Suppressor macrophage treated with lipopolysaccharide for 4 hours (primary cell): ENCODE measurements around the gene KRR1.
A peak's percentile ranks its signal among the peaks of the same experiment; 100 is the strongest.
"Not testable (repeated sequence)": the region's sequence is repeated elsewhere in the genome, so short reads cannot be mapped to it uniquely, and the experiment has no call there.

Experiments
- DNase-seq: peaks from one replicate; pipeline ENCODE4 v3.0.0-alpha.2; 2020

Gene KRR1

DNA sequence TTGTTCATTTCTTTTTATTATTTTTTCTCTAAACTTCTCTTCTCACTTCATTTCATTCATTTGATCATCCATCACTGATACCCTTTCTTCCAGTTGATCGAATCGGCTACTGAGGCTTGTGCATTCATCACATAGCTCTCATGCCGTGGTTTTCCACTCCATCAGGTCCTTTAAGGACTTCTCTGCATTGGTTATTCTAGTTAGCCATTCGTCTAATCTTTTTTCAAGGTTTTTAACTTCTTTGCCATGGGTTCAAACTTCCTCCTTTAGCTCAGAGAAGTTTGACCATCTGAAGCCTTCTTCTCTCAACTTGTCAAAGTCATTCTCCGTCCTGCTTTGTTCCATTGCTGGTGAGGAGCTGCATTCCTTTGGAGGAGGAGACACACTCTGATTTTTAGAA lies 10.7 kb upstream of the KRR1 start:
- not testable (repeated sequence) for DNase-seq

DNA sequence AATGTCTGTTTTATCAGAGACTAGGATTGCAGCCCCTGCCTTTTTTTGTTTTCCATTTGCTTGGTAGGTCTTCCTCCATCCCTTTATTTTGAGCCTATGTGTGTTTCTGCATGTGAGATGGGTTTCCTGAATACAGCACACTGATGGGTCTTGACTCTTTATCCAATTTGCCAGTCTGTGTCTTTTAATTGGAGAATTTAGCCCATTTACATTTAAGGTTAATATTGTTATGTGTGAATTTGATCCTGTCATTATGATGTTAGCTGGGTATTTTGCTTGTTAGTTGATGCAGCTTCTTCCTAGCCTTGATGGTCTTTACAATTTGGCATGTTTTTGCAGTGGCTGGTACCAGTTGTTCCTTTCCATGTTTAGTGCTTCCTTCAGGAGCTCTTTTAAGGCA lies 9.8 kb upstream of the KRR1 start:
- not testable (repeated sequence) for DNase-seq

DNA sequence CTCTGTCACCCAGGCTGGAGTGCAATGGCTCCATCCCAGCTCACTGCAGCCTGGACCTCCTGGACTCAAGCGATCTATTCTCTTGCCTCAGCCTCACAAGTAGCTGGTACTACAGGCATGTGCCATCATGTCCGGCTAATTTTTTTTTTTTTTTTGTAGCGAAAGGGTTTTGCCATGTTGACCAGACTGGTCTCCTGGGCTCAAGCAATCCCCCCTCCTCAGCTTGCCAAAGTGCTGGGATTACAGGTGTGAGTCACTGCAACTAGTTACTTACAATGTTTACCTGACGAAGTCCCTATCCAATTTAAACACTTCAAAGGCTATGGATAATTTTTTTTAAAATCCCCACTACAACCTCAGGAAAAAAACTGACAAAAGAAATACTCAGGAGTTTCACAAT lies 1.8 kb downstream of the KRR1 start:
- no peak for DNase-seq

DNA sequence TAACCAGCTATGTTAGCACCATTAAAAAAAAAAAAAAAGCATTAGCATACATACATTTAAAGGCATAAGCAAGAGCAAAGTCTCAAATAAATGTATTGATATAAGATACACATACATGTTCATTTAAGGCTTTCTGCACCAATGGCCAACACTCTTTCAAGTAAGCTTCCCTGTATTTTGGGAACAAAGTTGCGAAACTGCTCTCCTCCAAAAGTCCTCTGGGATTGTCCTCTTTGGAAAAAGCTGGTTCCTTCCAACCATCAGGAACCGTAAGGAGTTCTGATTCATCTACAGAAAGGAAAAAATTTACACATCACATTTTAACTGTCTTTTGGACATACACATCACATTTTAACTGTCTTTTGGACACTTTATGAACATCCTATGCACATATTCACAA lies 3.2 kb downstream of the KRR1 start:
- DNase-seq, result no peak

DNA sequence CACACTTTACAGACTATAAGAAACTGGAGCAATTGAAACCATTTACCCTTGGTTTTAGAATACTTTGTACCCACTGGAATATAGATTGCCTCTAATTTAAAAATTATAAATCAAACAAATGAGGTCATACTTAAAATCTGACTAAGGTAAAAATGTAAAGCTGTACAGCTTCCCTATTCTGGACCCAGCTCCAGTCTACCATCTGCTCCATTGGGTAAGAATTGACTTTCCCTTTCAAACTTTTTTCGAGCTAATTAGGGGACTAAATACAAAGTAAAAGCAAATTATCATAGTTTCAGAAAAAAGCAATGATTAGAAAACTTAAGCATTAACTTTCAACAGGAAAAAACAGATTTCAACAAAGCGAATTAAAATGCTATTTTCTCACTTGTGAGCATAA lies 4.3 kb downstream of the KRR1 start:
- DNase-seq, result no peak

DNA sequence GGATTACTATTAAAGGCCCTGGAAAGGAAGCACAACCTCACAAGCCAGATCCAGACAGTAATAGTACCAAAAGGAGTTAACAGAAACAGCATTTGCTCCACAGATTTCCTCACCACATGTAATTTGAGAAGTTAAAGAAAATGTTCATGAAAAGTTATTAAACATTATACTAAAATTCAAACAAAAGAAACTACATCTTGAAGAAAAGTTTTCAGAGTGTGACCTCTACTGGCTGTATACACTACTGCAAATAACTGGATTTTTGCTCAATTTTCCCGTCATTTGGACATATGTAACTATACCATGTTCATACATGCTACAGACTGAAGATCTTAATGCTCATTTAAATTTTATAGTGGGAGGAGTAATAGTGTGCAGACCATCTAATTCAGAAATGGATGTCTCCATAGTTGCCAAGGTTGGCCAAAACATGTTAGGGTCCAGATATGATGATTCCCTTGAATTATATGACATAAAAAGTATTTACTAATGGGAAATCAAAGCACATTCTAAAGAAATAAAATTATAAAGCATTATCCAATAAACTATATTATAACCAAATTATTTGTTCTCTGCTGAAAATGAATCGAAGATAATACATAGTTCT lies 5.6 kb downstream of the KRR1 start:
- DNase-seq, result peak; percentile 53

DNA sequence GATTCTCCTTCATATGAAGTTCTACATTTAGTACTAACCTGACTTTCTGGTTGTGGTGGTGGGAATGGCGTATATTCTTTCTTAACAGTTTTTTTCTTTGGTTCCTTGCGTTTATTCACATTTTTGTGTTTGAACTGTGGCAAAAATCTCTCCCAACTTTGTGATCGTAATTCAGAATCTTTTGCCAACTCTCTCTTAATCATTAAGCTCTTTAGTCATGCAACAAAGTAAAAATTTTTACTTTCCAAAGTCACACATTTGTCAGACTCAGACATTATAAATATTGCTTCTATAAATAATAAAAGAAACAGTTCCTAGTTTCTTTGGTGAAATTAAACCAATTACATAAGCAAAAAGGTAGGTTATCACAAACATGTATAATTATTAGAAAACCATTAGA lies 7.5 kb downstream of the KRR1 start:
- DNase-seq, result no peak

DNA sequence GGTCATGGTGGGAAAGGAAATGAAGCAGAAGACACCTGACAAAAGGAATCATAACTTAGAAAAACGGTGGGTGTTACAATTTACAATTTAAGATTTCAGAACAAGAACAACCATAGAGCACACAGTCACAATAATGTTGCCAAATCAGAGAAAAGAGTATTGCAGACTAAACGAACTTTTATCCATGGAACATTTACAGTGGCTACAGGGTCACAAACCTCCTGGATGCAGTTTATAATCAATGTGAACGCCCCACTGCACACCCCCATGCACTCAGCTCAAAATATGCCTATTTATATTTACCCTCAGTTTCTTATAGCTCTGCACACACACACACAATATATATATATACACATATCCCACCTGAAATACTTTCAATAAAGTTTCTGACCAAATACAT lies 8.0 kb downstream of the KRR1 start:
- DNase-seq, result no peak

DNA sequence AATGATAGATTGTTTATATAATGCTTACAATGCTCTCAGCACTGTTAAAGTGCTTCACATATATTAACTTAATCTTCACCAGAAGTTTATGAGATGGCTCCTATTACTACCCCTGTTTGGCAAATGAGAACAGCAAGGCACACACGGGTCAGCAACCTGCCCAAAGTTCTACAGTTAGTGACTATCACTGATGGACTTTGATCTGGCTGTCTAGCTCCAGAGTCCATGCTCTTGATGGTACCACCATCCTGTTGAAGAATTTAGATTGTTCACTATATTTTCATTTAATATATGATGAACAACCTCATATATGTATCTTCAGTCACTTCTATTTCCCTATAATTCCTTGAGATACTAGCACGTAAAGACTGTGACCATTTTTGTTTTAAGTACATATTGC lies 20.2 kb downstream of the KRR1 start:
- DNase-seq, result no peak

DNA sequence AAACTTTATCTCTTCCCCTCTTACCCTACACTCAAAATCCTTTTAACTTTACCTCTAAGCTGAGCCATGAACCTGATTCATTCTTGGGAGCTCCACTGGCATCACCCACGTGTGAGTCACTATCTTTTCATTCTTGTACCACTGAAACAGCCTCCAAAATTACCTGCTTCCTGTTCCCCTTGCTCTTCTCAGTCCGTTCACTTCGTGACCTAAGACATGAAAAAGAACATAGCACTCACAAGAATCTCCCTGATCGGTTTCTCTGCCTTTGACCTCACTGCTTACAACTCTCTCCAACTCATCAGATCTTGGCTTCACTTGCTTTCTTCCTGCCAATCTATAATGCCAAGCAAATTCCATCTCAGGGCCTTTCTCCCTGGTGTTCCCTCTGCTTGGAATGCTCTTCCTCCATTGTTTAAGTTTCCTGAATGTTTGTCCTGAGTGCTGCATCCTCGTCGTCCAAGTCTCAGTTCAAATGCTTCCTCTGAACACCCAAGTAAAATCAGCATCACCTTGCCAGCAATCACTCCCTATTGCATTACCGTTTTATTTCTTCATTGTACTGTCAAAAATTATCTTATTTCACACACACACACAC lies 21.7 kb downstream of the KRR1 start:
- DNase-seq, result no peak

DNA sequence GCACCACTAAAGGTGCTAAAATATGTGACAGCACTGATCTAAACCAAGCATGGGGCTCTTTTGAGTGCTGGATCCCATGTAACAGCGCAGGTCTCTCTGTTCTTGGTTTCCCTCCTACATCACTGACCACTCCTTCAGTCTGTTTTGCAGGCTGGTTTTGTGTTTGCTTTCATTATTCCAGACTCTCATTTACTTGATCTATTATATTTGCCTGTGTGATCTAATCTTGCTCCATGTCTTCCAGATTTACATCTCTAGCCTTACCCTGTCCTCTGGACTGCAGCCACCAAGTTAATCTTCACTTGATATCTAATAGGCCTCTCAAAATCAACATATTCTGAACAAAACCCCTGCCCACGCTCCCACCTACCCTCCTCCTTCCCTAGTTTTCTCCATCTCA lies 22.2 kb downstream of the KRR1 start:
- DNase-seq, result no peak

DNA sequence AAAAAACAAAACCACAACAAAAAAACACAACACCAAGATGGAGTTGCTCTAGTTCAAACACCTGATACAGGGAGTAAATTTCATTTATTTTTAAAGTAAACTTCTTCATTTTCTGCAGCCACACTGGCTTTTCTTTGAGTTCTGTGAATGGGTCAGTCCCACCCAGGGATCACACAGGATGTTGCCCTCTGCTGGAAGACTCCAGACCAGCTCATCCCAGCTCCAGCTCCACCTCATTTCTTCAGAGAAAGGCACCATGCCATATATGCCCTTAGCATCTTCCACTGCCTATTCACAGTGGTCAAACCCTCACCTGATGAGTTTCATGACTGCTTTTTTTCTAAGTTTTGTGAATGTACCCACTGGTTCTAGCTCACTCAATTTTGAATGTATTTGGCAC lies 22.9 kb downstream of the KRR1 start:
- DNase-seq, result peak; percentile 64

DNA sequence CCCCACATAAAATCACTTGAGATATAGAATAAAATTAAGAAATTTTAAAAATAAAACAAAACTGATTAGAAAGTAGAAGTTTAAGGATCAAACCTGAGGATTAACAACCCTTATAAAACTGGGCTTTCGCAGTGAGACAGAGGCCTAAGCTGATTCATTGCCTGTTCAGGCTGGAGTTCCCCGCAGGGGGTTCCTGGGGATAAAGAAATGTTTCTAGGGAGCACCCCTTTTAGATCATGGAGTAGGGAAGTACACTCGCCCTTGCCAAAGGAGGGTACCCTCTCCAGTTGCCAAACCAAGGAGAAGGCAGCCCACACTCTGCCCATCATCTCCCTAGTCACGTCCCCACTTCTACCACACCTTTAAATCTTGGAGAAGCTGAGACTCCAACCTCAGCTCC lies 24.1 kb downstream of the KRR1 start:
- no peak for DNase-seq

DNA sequence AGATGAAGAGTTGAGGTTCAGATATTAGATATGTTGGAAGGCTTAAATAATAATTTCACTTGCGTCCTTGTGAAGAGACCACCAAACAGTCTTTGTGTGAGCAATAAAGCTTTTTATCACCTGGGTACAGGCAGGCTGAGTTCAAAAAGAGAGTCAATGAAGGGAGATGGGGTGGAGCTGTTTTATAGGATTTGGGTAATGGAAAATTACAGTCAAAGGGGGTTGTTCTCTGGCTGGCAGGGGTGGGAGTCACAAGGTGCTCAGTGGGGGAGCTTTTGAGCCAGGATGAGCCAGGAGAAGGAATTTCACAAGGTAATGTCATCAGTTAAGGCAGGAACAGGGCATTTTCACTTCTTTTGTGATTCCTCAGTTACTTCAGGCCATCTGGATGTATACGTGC lies 27.0 kb downstream of the KRR1 start:
- not testable (repeated sequence) for DNase-seq

DNA sequence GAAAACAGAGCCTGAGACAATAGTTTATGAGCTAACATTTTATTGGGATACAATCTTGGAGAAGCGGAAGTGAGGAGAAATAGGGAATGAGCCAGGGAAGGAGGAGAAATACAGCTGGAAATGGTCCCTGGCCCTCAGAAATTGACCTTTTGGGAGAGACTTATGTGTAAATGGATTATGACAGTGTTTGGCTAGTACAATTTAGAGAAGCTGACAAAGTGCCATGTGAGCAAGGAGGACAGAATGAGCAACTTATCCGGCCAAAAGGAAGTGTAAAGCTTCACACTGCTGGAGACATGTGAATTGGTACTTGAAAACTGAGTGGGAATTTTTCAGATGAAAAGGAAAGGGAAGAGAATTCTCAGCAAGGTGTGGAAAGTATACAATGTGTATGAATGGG lies 28.0 kb downstream of the KRR1 start:
- DNase-seq, result peak; percentile 69

DNA sequence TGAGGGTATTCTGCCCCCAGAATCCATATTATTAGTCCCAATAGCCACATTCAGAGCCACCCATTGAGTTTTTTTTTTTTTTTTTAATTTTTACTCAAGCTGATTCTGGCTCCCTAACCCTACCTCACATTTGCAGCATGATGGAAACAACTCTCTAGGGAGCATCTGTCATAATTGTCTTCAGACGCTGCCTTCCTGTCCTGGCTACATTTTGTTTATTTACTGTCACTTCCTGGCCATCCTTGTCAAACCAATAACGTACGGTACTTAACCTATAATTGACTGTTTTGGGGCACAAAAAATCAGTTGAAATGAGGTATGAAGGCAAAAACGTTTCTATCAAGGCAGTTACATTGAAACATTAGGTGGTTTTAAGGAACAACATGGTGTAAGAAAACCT lies 28.8 kb downstream of the KRR1 start:
- no peak for DNase-seq

DNA sequence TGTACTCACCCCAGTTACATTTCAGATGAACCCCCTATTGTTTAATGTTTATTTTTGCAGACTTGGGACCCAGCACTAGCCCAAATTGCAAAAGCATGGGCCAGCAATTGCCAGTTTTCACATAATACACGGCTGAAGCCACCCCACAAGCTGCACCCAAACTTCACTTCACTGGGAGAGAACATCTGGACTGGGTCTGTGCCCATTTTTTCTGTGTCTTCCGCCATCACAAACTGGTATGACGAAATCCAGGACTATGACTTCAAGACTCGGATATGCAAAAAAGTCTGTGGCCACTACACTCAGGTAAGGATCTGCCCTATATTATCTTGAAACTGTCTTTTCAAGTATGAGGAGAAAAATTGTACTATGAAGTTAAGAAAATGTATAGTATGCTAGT lies 29.6 kb downstream of the KRR1 start:
- peak; percentile 51 for DNase-seq

DNA sequence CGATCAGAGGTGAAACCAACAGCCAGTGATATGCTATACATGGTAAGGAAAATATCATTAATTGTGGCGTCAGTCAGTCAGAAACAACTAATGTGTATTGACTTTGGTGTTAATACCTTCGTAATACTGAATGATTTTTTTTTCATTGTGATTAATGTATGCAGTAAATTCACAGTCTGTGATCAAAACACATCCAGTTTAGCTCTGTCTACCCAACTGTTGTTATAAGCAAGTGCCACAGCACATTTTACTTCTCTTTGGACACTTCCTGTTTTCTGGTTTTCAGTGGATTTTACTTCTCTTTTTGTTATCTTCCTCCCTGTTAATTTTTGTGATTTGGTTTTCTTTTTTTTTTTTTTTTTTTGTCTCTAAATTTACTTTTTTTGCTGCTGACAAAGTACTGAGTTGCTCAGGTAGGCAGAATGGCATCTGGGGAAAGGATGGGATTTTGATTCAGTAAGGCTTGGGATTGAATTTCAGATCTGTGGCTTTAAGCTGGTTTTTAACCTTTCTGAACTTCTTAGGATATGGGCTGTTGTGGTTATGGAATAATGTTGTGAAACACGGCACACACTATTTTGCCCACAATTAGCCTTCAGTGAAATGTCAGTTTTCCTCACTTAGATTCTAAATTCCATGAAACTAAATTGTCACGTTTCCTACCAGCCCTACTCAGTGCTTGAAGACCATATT lies 30.2 kb downstream of the KRR1 start:
- peak; percentile 61 for DNase-seq

DNA sequence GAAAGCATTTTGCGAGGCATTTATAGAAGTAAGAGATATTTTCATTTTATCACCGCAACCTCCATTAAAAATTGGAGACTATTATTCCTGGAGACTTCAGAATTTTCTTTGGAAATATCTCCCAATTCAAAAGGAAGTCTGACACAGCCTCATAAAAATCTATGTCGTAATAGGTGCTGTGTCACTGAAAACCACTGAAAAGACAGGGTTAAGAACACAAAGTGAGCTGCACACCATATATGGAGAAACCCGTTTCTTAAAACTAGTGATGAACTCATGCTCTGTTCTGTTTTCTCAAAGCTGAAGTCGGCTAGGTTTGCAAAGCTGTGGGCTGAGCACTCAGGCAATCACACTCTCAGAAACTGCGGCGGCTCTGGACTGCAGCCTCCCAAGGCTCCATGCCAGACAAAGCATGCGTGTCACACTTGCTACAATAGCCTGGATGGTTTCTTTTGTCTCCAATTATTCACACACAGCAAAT lies 30.9 kb downstream of the KRR1 start, which contains the start of gene GLIPR1:
Gene GLIPR1 (plus strand): TSS at position 287 of the 481 bp plus-strand sequence. CDS start 126 bp downstream, at position 413.
- DNase-seq, result peak; percentile 93

DNA sequence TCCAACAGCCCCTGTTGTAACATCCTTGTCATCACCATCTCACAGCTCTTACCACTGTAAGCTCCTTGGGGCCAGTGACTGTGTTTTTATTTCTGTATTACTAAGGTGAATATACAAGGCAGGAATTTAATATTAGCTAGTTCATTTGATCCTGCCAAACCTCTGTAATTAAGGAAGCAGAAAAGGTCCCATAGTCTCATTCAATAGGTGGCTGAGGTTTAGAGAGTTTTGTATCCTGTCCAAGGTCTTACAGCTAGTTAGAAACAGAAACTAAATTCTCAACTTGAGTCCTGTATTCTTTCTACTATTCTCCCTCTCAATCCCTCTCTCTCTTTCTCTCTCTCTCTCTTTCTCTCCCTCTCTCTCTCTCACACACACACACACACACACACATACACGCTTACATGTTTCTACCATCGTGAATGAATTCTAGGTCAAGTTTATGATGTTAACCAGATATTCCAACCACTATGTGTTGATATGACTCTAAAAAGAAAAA lies 31.4 kb downstream of the KRR1 start:
- peak; percentile 40 for DNase-seq

DNA sequence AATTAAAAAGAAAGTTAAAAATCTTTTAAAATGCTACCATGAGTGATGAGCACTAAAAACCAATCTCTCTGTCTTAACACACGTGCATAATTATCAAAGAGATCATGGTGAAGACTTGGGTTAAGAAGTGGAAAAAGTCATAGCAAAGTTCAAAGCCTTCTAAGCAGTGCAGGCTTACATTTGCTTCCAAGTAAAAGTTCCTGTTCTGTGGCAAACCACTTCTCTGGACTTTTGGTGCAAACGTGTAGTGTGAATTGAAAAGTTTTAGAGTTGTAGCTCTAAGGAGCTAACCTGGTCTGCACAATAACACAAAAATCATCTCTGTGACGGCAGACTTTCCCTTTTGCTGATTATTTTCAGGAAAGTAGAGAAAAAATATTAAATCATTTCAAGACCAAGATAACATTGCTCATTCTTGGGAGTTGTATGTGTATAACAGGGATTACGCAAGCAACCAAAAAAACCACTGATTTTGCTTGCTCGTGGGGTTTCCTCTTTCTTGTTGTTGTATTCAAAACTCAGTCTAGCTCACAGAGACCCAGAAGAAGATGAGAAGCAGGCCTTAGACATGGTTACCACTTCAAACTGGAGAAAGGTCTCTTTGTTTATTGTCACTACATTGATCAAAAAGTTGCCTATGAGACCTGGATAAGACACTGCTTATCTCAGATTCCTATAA lies 33.2 kb downstream of the KRR1 start:
- DNase-seq, result peak; percentile 88

DNA sequence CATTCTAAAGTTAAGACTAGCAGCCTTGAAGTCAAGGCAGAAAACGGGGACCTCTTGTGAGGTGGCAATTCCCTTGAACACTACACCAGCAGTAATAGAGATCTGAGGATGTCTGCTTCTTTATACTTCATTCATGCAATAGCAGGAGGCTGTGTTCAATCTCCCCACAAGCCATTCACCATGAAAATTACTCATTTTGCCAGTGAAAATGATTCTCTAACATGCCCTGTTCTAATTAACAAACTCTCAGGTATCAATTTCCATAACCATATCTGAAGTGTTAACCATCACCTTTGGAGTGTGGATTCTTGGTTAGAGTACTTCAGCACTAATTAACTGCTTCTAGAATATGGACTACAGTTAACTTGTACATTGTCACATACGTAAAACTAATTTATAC lies 34.3 kb downstream of the KRR1 start:
- no peak for DNase-seq

DNA sequence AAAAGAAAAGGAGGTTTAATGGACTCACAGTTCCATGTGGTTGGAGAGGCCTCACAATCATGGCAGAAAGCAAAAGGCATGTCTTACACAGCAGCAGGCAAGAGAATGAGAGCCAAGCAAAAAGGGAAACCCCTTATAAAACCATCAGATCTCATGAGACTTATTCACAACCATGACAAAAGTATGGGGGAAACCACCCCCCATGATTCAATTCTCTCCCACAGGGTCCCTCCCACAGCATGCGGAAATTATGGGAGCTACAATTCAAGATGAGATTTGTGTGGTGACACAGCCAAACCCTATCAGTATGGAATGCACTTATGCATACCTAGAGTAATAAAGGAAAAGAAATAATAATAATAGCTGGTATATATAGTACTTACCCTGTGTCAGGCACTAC lies 35.3 kb downstream of the KRR1 start:
- DNase-seq, result peak; percentile 70

DNA sequence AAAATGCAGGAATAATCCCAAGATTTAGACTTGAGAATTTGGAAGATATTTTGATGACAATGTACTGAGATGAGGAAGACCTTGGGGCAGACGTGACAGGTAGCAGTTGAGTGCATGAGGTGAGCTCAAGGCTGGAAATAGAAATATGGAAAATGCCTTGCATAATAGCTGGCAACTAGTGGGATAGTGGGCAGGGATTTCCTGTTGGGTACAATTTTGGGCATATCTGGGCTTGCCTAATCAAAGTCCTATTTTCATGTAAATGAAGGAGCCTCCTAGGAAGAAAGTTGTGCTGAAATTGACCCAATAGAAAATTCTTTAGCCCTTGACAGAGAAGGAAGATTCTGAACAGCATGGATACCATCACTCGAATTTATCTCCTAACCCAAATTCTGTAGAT lies 37.3 kb downstream of the KRR1 start:
- no peak for DNase-seq
